ENCODE data around the gene FHOD3.
A peak's percentile ranks its signal among the peaks of the same experiment; 100 is the strongest.

The FHOD3 gene

DNA sequence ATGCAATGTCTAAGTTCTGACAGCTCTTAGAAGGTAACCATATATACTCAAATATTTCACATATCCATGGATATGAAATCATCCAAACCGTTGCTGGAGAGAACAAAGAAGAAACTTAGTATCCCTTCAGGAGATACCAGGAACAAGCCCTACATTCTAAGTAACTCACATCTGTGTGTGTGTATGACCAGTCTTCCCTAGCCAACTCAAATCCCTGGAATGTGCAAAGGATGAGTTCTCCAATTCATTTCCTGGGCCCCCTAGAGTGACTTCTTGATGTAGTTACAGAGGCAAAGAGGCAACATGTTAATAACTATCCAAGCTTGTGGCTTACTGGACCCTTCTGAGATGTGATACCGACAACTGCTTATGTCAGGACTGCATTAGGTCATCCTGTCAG is 511.2 kb downstream of the FHOD3 start:
- TF ChIP-seq, protein P1, sequence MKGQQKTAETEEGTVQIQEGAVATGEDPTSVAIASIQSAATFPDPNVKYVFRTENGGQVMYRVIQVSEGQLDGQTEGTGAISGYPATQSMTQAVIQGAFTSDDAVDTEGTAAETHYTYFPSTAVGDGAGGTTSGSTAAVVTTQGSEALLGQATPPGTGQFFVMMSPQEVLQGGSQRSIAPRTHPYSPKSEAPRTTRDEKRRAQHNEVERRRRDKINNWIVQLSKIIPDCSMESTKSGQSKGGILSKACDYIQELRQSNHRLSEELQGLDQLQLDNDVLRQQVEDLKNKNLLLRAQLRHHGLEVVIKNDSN (IDR thresholded peaks at IDR 0.05): no peak
- TF ChIP-seq, protein P2, sequence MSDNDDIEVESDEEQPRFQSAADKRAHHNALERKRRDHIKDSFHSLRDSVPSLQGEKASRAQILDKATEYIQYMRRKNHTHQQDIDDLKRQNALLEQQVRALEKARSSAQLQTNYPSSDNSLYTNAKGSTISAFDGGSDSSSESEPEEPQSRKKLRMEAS (IDR thresholded peaks at IDR 0.05): no peak
- TF ChIP-seq, protein P3, sequence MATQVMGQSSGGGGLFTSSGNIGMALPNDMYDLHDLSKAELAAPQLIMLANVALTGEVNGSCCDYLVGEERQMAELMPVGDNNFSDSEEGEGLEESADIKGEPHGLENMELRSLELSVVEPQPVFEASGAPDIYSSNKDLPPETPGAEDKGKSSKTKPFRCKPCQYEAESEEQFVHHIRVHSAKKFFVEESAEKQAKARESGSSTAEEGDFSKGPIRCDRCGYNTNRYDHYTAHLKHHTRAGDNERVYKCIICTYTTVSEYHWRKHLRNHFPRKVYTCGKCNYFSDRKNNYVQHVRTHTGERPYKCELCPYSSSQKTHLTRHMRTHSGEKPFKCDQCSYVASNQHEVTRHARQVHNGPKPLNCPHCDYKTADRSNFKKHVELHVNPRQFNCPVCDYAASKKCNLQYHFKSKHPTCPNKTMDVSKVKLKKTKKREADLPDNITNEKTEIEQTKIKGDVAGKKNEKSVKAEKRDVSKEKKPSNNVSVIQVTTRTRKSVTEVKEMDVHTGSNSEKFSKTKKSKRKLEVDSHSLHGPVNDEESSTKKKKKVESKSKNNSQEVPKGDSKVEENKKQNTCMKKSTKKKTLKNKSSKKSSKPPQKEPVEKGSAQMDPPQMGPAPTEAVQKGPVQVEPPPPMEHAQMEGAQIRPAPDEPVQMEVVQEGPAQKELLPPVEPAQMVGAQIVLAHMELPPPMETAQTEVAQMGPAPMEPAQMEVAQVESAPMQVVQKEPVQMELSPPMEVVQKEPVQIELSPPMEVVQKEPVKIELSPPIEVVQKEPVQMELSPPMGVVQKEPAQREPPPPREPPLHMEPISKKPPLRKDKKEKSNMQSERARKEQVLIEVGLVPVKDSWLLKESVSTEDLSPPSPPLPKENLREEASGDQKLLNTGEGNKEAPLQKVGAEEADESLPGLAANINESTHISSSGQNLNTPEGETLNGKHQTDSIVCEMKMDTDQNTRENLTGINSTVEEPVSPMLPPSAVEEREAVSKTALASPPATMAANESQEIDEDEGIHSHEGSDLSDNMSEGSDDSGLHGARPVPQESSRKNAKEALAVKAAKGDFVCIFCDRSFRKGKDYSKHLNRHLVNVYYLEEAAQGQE (IDR thresholded peaks at IDR 0.05; ENCODE audit: low read depth): no peak
- no peak for TF ChIP-seq TCF12 (IDR thresholded peaks at IDR 0.05; ENCODE audit: low read depth)
- TF ChIP-seq RAD21 (IDR thresholded peaks at IDR 0.05; ENCODE audit: low read depth): no peak
- no peak for TF ChIP-seq ZBTB7A (IDR thresholded peaks at IDR 0.05; ENCODE audit: low read depth)
- no peak for TF ChIP-seq FOXM1 (IDR thresholded peaks at IDR 0.05; ENCODE audit: borderline replicate concordance, low read depth)
- no peak for TF ChIP-seq CEBPB (IDR thresholded peaks at IDR 0.05)
- TF ChIP-seq NFIC (IDR thresholded peaks at IDR 0.05): no peak
- TF ChIP-seq TAF1 (IDR thresholded peaks at IDR 0.05; ENCODE audit: low read depth): no peak
- TF ChIP-seq TEAD4 (IDR thresholded peaks at IDR 0.05): no peak
- TF ChIP-seq EP300 (IDR thresholded peaks at IDR 0.05; ENCODE audit: borderline replicate concordance): no peak
- no peak for TF ChIP-seq YY1 (IDR thresholded peaks at IDR 0.05; ENCODE audit: low read depth)
- no peak for TF ChIP-seq CREB1 (IDR thresholded peaks at IDR 0.05; ENCODE audit: low read depth)
- TF ChIP-seq EGR1 (IDR thresholded peaks at IDR 0.05): no peak

DNA sequence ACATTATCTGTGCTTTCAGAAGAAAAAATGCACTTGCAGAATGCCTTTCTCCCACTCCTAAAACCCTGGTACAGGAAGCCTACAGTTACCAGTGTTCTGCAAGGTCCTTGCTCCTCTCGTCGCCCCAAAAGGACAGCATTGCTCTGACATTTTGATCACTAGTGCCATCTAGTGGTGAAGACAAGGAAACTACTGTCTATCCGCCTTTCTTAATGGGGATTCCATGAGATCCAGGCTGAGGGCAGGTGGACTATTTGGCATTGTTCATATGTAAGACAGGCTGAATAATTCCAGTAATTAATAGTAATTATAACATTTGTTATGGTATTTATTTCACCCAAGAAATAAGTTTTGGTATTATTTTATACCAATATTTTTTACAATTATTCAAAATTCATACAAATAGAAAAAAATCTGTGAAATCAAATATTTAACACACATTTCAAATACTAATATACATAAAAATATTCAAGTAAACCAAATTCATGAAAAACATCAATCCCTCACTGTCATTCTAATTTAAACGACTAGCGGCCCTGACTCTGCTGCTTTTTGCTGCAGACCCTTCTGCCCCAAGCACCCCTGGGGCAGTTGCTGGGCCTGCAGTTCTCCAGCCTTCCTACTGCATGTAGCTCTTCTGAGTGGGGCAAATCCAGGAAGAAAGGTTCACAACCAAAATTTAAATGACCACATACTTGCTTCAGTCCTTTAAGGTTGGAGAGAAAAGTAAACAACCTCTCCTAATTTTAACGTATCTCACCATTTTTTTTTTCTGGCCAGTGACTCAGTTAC is 512.3 kb downstream of the FHOD3 start:
- TF ChIP-seq EP300 (IDR thresholded peaks at IDR 0.05; ENCODE audit: borderline replicate concordance): no peak
- TF ChIP-seq, protein P2 (IDR thresholded peaks at IDR 0.05): no peak
- TF ChIP-seq TEAD4 (IDR thresholded peaks at IDR 0.05): no peak
- peak; percentile 63 for TF ChIP-seq RAD21 (IDR thresholded peaks at IDR 0.05; ENCODE audit: low read depth)
- no peak for TF ChIP-seq FOXM1 (IDR thresholded peaks at IDR 0.05; ENCODE audit: borderline replicate concordance, low read depth)
- no peak for TF ChIP-seq ZBTB7A (IDR thresholded peaks at IDR 0.05; ENCODE audit: low read depth)
- no peak for TF ChIP-seq CEBPB (IDR thresholded peaks at IDR 0.05)
- TF ChIP-seq, protein P3 (IDR thresholded peaks at IDR 0.05; ENCODE audit: low read depth): no peak

DNA sequence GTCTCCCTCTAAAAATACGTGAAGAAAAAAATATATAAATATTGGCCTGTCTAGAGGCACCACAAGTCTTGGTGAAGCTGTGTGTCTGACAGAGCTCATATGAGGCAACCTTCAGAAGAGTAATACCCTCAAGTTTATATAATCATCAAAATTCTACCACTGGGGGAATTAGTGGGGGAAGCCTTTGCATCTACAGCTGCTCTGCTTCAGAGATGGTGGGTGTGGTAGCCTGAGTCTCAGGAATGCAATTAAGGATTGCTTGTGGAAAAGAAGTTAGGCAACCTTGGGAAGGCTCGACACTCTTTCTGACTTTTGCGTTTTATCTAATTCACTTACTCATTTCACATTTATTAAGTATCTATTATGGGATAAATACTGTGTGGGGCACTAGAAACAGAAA is 513.9 kb downstream of the FHOD3 start:
- TF ChIP-seq TEAD4 (IDR thresholded peaks at IDR 0.05) (no peak), CEBPB (IDR thresholded peaks at IDR 0.05) (no peak), YY1 (IDR thresholded peaks at IDR 0.05; ENCODE audit: low read depth) (no peak), EGR1 (IDR thresholded peaks at IDR 0.05) (no peak), EP300 (IDR thresholded peaks at IDR 0.05; ENCODE audit: borderline replicate concordance) (no peak), RAD21 (IDR thresholded peaks at IDR 0.05; ENCODE audit: low read depth) (no peak), ZBTB7A (IDR thresholded peaks at IDR 0.05; ENCODE audit: low read depth) (no peak), TCF12 (IDR thresholded peaks at IDR 0.05; ENCODE audit: low read depth) (no peak), TAF1 (IDR thresholded peaks at IDR 0.05; ENCODE audit: low read depth) (no peak)
- TF ChIP-seq, protein P2 (IDR thresholded peaks at IDR 0.05): no peak
- TF ChIP-seq, protein P3 (IDR thresholded peaks at IDR 0.05; ENCODE audit: low read depth): no peak
- TF ChIP-seq, protein P1 (IDR thresholded peaks at IDR 0.05): no peak

DNA sequence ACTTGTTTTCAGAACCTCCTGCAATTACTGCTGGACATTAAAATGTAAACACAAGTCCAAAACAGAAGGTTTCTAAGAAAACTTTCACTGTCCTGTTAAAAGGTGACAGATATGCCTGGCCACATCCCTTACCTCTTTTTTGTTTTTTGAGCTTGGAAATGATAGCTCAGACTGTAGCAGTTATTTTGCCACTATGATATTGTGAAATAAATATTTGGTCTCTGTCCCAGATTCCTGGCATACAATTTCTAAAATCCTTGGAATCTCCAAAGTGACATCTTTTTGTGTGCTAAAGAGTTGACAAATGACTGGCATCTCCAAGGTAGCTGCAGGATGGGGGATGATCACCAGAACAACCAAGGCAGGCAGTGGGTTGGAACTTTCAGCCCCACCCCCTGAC is 514.4 kb downstream of the FHOD3 start:
- no peak for TF ChIP-seq TCF12 (IDR thresholded peaks at IDR 0.05; ENCODE audit: low read depth)

Measured in Ishikawa (cell line).